ENCODE data around the gene GPR25. TPM values are rescaled to one million over a fixed set of nuclear protein-coding genes. Genes with fewer than 3 reads are reported as not detected.

GPR25 gene
- polyA plus RNA-seq, 1 donor (not counting 4 experiments of a cell fraction or from before 2014, with no cell fraction given): not detected

DNA sequence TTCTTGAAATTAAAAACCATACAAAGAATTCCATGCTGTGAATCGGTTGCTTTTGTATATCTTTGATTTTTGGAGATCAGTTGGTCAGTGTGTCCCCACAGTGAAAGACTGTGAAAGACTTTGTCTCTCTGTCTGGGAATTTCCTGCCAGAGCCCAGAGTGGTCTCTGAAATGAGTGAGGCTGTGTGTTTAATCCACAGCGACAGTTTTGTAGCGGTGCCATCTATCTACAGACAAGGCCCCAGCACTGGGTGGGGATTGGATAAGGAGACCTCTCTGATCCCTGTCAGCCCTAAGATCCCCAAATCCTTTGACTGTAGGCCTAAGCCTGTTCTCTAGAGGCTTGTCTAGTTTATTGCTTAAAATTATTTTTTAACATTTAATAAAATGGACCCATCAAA is 10.3 kb downstream of the GPR25 start:
- FAIRE-seq: no peak
- no peaks in the 10 kb centered on the region for H3K79me2 ChIP-seq (ENCODE audit: control insufficient read depth, insufficient read depth, low read length)
- H3K27ac ChIP-seq (ENCODE audit: control insufficient read depth, insufficient read depth, low read length): no peak overlapping the region
- H4K20me1 ChIP-seq (ENCODE audit: control insufficient read depth, extremely low read depth, insufficient read depth, low read length): no peaks in the 10 kb centered on the region
- no peaks in the 10 kb centered on the region for H3K36me3 ChIP-seq (ENCODE audit: control insufficient read depth in 2 of 2, extremely low read depth in 1 of 2, insufficient read depth in 2 of 2, low read length in 2 of 2)
- H3K4me1 ChIP-seq (ENCODE audit: control insufficient read depth, extremely low read depth, insufficient read depth, low read length): no peaks in the 10 kb centered on the region
- H3K9me1 ChIP-seq (ENCODE audit: control insufficient read depth, extremely low read depth, insufficient read depth, low read length): no peaks in the 10 kb centered on the region
- H2AFZ ChIP-seq (ENCODE audit: control insufficient read depth, low read length): no peak overlapping the region
- no peak for DNase-seq (ENCODE audit: low read depth, low spot score)
- H3K9ac ChIP-seq (ENCODE audit: control insufficient read depth, extremely low read depth, insufficient read depth, low read length): no peak overlapping the region
- no peak overlapping the region for H3K4me2 ChIP-seq (ENCODE audit: control insufficient read depth, extremely low read depth, insufficient read depth, low read depth, low read length)
- TF ChIP-seq, protein P1, sequence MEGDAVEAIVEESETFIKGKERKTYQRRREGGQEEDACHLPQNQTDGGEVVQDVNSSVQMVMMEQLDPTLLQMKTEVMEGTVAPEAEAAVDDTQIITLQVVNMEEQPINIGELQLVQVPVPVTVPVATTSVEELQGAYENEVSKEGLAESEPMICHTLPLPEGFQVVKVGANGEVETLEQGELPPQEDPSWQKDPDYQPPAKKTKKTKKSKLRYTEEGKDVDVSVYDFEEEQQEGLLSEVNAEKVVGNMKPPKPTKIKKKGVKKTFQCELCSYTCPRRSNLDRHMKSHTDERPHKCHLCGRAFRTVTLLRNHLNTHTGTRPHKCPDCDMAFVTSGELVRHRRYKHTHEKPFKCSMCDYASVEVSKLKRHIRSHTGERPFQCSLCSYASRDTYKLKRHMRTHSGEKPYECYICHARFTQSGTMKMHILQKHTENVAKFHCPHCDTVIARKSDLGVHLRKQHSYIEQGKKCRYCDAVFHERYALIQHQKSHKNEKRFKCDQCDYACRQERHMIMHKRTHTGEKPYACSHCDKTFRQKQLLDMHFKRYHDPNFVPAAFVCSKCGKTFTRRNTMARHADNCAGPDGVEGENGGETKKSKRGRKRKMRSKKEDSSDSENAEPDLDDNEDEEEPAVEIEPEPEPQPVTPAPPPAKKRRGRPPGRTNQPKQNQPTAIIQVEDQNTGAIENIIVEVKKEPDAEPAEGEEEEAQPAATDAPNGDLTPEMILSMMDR (optimal IDR thresholded peaks at IDR 0.05 in 1 of 3, IDR thresholded peaks at IDR 0.05 in 1 of 3, conservative IDR thresholded peaks at IDR 0.05 in 1 of 3; ENCODE audit: extremely low read depth in 1 of 3, insufficient read depth in 2 of 3, low read length in 3 of 3): no peak
- H3K27me3 ChIP-seq (ENCODE audit: control insufficient read depth, extremely low read depth, insufficient read depth, low read length): peaks cover 4% of the 10 kb centered on the region
- H3K4me3 ChIP-seq (ENCODE audit: control insufficient read depth in 2 of 3, extremely low read depth in 1 of 3, insufficient read depth in 2 of 3, low read depth in 1 of 3, low read length in 3 of 3): no peak overlapping the region
- dilution Hi-C loops (cut with MboI; ENCODE audit: extremely low pct_ligation_motif_present, low sequenced_read_pairs): no loop called here
- no peaks in the 10 kb centered on the region for H3K9me3 ChIP-seq (ENCODE audit: control insufficient read depth, low read depth, low read length)

DNA sequence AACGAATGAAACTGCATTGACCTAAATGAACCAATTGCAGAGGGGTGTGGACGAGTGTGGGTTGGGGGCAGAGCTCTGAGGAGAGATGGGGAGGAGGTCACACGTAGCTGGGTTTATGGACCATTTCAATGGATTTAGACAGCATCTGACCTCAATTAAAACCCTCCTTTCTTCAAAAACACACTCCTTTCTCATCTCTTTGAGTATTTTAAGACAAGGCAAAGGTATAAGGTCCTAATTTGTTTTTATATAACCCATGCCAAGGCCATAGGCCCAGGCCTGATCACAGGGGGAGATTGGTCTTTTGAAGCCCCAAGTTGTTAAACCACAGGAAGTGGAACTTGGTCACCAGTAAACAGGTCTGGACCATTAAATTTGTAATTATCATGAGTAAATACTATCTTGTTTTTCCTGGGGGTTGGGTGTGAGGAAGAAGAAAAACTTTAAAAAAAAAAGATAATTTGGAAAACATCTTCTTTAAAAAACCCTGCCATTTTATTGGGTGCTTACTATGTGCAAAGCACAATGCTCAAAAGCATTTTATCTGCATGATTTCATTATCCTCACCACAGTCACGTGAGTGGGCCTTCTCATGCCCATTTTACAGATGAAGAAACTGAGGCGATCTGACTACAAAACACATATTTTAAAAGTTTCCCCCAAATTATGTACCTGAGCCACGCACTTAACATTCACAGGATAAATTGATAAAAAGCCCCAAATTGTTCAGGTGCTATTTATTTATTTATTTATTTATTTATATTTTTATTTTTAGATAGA is 13.0 kb downstream of the GPR25 start:
- TF ChIP-seq, protein P1 (optimal IDR thresholded peaks at IDR 0.05 in 1 of 3, IDR thresholded peaks at IDR 0.05 in 1 of 3, conservative IDR thresholded peaks at IDR 0.05 in 1 of 3; ENCODE audit: extremely low read depth in 1 of 3, insufficient read depth in 2 of 3, low read length in 3 of 3): no peak
- no peak for TF ChIP-seq EZH2 (IDR thresholded peaks at IDR 0.05; ENCODE audit: low read length)
- DNase-seq (ENCODE audit: low read depth, low spot score): no peak
- Histone ChIP-seq H3K9me3 (ENCODE audit: control insufficient read depth, low read depth, low read length) (no peaks in the 10 kb centered on the region), H3K79me2 (ENCODE audit: control insufficient read depth, insufficient read depth, low read length) (no peaks in the 10 kb centered on the region), H3K9ac (ENCODE audit: control insufficient read depth, extremely low read depth, insufficient read depth, low read length) (no peak overlapping the region), H3K27me3 (ENCODE audit: control insufficient read depth, extremely low read depth, insufficient read depth, low read length) (no peaks in the 10 kb centered on the region), H3K4me3 (ENCODE audit: control insufficient read depth in 2 of 3, extremely low read depth in 1 of 3, insufficient read depth in 2 of 3, low read depth in 1 of 3, low read length in 3 of 3) (no peak overlapping the region), H3K36me3 (ENCODE audit: control insufficient read depth in 2 of 2, extremely low read depth in 1 of 2, insufficient read depth in 2 of 2, low read length in 2 of 2) (no peaks in the 10 kb centered on the region), H3K4me2 (ENCODE audit: control insufficient read depth, extremely low read depth, insufficient read depth, low read depth, low read length) (no peak overlapping the region), H3K4me1 (ENCODE audit: control insufficient read depth, extremely low read depth, insufficient read depth, low read length) (peaks cover 2% of the 10 kb centered on the region), H3K27ac (ENCODE audit: control insufficient read depth, insufficient read depth, low read length) (no peak overlapping the region), H4K20me1 (ENCODE audit: control insufficient read depth, extremely low read depth, insufficient read depth, low read length) (no peaks in the 10 kb centered on the region), H2AFZ (ENCODE audit: control insufficient read depth, low read length) (no peak overlapping the region), H3K9me1 (ENCODE audit: control insufficient read depth, extremely low read depth, insufficient read depth, low read length) (no peaks in the 10 kb centered on the region)
- no peak for FAIRE-seq
- dilution Hi-C loops (cut with MboI; ENCODE audit: extremely low pct_ligation_motif_present, low sequenced_read_pairs): no loop called here

Measured in keratinocyte (primary cell).